PFSK-1 (cell line): ENCODE data around the gene PURA.

ENCODE experiments used
- FOXP2 ChIP-seq: optimal IDR thresholded peaks from 2 replicates; pipeline ENCODE3; 2011; ENCODE audit warnings: borderline replicate concordance, control low read depth, inconsistent platforms; ENCODE audit not compliant: insufficient read depth; ENCODE audit errors: extremely low read length, extremely low read depth
- POLR2AphosphoS5 ChIP-seq: IDR thresholded peaks from 2 replicates; pipeline ENCODE4 v1.6.1; 2012; ENCODE audit warnings: low read depth, mild to moderate bottlenecking, control low read depth, low read length, moderate library complexity
- REST ChIP-seq, 2 experiments: IDR thresholded peaks; 2 replicates each; pipeline versions ENCODE4 v1.6.1 to v1.8.0; 2011 to 2012; ENCODE audit warnings: low read depth in 2 of 2, low read length in 2 of 2, control low read depth in 1 of 2, inconsistent platforms in 1 of 2, mild to moderate bottlenecking in 1 of 2, moderate library complexity in 1 of 2; ENCODE audit not compliant: insufficient read depth in 1 of 2
- SIN3A ChIP-seq: IDR thresholded peaks from 2 replicates; pipeline ENCODE4 v1.6.1; 2012; ENCODE audit warnings: mild to moderate bottlenecking, low read length, moderate library complexity, borderline replicate concordance; ENCODE audit not compliant: insufficient read depth
- TAF1 ChIP-seq: IDR thresholded peaks from 2 replicates; pipeline ENCODE4 v1.6.1; 2012; ENCODE audit warnings: low read length, control low read depth, borderline replicate concordance; ENCODE audit not compliant: insufficient read depth

Gene PURA

GRCh38 chr5:140136624-140137023, 22.7 kb downstream of the PURA start:
- no peak for TF ChIP-seq FOXP2
- TF ChIP-seq SIN3A, result no peak

DNA sequence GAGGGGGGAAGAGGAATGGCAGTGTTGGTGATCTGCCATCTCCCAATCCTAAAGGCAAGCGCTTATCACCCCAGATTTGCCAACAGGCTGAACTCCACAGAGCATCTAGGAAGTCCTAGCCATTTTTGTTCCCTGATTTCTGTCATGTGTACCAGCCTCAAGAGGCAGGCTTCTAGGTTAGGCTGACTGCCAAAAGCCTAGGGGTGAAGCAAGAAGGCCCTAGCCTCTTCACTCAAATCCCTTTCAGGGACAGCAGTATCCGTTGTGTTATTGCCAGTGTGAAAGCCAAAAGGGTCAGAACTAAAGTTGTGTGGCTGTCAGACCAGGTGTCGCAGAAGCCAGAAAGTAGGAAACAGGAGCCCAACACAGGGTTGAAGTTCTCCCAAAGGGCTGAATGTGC, 26.5 kb downstream of the PURA start:
- TF ChIP-seq POLR2AphosphoS5 (no peak), TAF1 (no peak), SIN3A (no peak), FOXP2 (no peak), REST (IDR thresholded peaks at IDR 0.05; ENCODE audit: insufficient read depth in 1 of 2, low read depth in 2 of 2, low read length in 2 of 2) (no peak)

GRCh38 chr5:140141241-140141640, 27.3 kb downstream of the PURA start:
- TF ChIP-seq POLR2AphosphoS5, result no peak
- TF ChIP-seq FOXP2, result no peak
- no peak for TF ChIP-seq SIN3A
- no peak for TF ChIP-seq TAF1
- no peak for TF ChIP-seq REST (IDR thresholded peaks at IDR 0.05; ENCODE audit: insufficient read depth in 1 of 2, low read depth in 2 of 2, low read length in 2 of 2)

GRCh38 chr5:140142246-140142645, 28.3 kb downstream of the PURA start:
- TF ChIP-seq POLR2AphosphoS5 (no peak), TAF1 (no peak), REST (IDR thresholded peaks at IDR 0.05; ENCODE audit: insufficient read depth in 1 of 2, low read depth in 2 of 2, low read length in 2 of 2) (no peak), SIN3A (no peak), FOXP2 (no peak)

- TF ChIP-seq SIN3A (no peak), TAF1 (no peak), POLR2AphosphoS5 (no peak), REST (IDR thresholded peaks at IDR 0.05; ENCODE audit: insufficient read depth in 1 of 2, low read depth in 2 of 2, low read length in 2 of 2) (no peak)
Measured at GRCh38 chr5:140142856-140143255, 28.9 kb downstream of the PURA start.
